Fibroblast of villous mesenchyme (primary cell): ENCODE data around the gene FBH1. TPM values are rescaled to one million over a fixed set of nuclear protein-coding genes. Genes with fewer than 3 reads are reported as not detected.

Experiments used
- DNase-seq: peaks from one replicate; pipeline ENCODE4 v3.0.0-alpha.2; 2010; ENCODE audit warnings: low read depth
- H3K4me3 ChIP-seq: 2 replicates; pipeline ENCODE4 v1.5.1; 2011; ENCODE audit warnings: low read depth, mild to moderate bottlenecking, low read length
- total RNA-seq: library from RNA; depleted of rRNA; stranded (reverse); fragments of >200 nt; gene quantifications from 2 replicates; pipeline ENCODE4 v1.2.3, GENCODE V29; 2012
- TF ChIP-seq, protein P1 (sequence below): IDR thresholded peaks from 2 replicates; pipeline ENCODE4 v1.5.1; 2012; ENCODE audit warnings: low read depth, mild to moderate bottlenecking, low read length; ENCODE audit not compliant: insufficient read depth

FBH1 gene
- total RNA-seq, 1 donor, result 91.5 TPM

DNA sequence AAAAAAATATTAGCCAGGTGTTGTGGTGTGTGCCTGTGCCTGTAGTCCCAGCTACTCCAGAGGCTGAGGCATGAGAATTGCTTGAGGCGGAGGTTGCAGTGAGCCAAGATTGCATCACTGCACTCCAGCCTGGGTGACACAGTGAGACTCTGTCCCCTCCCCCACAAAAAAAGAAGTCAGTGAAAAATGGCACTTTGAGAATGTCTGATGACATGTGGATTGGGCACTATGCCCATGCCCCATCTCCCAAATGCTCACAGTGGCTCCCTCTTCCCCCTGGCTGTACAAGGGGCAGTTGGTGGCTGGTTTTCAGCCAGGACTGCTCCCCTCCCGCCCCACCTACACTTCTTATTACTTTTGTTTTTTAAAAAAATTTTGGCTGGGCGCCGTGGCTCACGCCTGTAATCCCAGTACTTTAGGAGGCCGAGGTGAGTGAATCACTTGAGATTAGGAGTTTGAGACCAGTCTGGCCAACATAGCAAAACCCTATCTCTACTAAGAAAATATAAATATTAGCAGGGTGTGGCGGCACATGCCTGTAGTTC lies 61.2 kb downstream of the FBH1 start:
- TF ChIP-seq, protein P1, sequence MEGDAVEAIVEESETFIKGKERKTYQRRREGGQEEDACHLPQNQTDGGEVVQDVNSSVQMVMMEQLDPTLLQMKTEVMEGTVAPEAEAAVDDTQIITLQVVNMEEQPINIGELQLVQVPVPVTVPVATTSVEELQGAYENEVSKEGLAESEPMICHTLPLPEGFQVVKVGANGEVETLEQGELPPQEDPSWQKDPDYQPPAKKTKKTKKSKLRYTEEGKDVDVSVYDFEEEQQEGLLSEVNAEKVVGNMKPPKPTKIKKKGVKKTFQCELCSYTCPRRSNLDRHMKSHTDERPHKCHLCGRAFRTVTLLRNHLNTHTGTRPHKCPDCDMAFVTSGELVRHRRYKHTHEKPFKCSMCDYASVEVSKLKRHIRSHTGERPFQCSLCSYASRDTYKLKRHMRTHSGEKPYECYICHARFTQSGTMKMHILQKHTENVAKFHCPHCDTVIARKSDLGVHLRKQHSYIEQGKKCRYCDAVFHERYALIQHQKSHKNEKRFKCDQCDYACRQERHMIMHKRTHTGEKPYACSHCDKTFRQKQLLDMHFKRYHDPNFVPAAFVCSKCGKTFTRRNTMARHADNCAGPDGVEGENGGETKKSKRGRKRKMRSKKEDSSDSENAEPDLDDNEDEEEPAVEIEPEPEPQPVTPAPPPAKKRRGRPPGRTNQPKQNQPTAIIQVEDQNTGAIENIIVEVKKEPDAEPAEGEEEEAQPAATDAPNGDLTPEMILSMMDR, result no peak

DNA sequence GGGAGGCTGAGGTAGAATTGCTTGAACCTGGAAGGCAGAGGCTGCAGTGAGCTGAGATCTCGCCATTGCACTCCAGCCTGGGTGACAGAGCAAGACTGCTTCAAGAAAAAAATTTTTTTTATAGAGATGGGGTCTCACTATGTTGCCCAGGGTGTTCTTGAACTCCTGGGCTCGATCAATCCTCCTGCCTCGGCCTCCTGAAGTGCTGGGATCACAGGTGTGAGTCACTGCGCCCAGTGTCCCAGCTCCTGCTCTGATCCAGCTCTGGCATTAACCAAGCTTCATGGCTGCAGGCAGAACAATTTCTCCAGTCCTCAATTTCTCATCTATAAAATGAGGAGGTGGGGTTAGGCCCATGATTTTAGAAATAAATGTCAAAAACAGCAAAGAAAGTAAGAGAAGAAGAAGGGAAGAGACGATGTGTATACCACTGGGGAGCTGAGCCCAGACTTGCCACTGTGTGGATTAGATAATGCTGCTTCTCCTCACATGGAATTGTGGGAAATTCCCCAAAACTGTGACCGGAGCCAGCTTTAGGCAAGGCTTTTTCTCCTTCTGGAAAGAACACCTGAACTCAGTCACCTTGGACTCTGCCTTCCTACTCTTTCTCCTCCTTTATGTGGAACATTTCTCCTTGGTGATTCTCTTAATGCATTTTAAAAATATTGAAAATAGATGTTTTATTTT lies 61.8 kb downstream of the FBH1 start:
- DNase-seq, result no peak
- H3K4me3 ChIP-seq, result no peak overlapping the region
- TF ChIP-seq, protein P1, result no peak

More for the DNA sequence above, 61.2 kb downstream of the FBH1 start:
- peak; percentile 78 for DNase-seq
- no peak overlapping the region for H3K4me3 ChIP-seq

DNA sequence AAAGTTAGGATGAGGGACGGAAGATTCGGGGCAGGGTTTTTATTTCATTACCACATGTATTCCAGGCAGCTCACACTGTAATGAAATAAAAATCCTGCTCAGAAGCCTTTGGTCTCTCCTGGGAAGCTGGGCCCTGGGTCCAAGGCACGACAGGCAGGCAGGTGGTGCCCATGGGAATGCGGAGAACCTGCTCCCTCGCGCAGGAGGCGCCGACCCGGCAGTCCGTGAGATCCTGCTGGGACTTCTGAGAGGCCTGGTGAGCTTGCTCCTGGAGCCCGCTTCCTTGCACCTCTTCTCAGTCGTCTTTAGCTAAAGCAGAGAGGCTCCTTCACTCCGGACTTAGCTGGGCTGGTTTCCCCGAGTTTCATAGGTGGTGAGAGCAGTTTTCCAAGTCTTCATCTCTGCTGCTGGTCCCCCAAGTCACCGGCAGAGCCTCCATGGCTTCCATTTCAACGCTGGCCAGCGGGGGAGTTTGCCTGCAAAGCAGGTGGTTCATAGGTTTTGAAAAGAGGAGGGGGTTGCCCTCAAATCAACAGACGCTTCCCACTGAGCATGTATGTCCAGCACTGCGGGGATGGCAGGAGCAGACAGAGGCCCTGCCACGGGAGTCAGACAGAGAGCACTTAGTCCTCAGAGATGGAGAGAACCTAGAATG lies 62.8 kb downstream of the FBH1 start:
- H3K4me3 ChIP-seq, result no peak overlapping the region
- no peak for DNase-seq
- TF ChIP-seq, protein P1, result no peak

DNA sequence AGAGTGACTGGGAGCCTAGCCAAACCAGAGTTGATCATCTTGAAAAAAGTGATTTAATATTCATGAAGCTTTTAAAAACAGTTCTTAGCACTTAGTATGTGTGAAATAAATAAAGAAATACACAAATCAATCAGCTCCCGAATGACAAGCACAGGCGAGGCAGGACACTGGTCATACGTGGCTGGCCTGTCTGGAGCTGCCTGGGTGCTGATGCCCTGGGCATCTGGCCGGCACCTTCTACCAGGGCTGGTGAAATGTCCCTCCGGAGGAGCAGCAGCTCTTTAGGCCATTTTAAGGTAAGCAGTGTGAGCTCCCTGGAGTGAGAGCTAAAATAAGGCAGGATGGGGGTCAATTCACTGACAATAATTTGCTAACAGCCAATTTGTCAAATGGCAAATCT lies 63.6 kb downstream of the FBH1 start:
- TF ChIP-seq, protein P1, result no peak
- H3K4me3 ChIP-seq, result no peak overlapping the region
- DNase-seq, result no peak

DNA sequence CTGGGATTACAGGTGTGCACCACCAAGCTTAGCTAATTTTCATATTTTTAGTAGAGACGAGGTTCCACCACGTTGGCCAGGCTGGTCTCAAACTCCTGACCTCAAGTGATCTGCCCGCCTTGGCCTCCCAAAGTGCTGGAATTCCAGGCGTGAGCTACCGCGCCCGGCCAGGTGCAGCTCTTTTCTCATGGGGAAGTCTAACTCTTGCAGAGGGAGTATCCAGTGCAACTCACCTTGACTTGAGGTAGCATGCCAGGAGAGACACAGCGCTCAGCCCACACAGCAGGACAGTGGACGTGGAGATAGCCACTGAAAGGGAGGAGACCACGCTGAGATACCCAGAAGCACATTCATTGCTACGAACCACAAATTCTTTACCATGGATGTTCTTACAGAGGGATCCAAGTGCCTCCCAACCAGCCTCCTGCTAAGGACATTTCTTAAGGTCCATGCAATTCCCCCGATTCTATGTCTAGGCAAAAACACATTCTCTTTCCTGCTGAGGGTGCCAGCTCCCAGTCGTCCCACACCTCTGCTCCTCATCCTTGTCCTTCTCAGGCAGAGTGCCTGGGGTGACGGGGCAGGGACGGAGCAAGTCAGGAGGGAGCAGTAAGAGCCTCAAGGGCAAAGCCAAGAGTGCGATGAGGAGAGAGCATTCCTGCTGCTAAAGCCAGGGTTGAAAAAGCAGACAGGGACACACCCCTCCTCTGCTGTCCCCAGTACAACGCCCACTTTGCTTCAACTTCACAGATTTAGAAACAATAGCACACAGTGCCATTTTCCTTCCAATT lies 66.3 kb downstream of the FBH1 start:
- no peak for DNase-seq
- TF ChIP-seq, protein P1, result no peak
- no peak overlapping the region for H3K4me3 ChIP-seq

DNA sequence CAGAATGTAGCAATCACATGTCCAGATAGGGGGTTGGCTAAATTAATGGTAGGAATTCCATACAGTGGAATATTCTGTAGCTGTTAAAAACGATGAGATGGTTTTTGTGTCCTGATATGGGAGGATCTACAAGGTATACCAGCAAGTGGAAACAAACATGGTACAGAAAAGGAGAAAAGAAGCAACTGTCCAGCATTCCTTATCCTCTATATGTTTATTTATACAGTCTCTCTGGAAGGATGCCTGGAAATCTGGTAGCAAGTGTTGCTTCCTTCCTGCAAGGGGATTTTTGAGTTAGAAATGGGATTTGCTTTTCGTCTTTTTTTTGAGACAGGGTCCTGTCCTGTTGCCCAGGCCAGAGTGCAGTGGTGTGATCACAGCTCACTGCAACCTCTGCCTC lies 68.0 kb downstream of the FBH1 start:
- H3K4me3 ChIP-seq, result no peak overlapping the region
- TF ChIP-seq, protein P1, result no peak
- peak; percentile 75 for DNase-seq
